Cardiac septum (tissue), 1 donor: Measurements from ENCODE around the gene PNMA8C. TPM values are rescaled to one million over a fixed set of nuclear protein-coding genes. Genes with fewer than 3 reads are reported as not detected.

Source experiments
- DNase-seq: peaks from one replicate; pipeline ENCODE4 v3.0.0-alpha.2; 2020; ENCODE audit warnings: low spot score
- intact Hi-C: fragments of 100-400 bp; cut with DNase I; formaldehyde crosslinking; loops from one replicate; pipeline ENCODE4 v1.14.0; 2022
- total RNA-seq: library from RNA; stranded (reverse); fragmentation: NEBNext Ultra II Directional; extraction: Animal tissue kit (Norgen Biotek cat#: 25700); gene quantifications from one replicate; pipeline ENCODE4 v1.2.1, GENCODE V29; 2021
- donor health status: DM: no; HTN: no; CAD: no.

The PNMA8C gene
- total RNA-seq, 1 donor from 2014 or later, result 0.16 TPM

- DNase-seq, result no peak
- intact Hi-C loops, result no loop called here
Measured at GRCh38 chr19:46392837-46393236, 35.9 kb downstream of the PNMA8C start.

- intact Hi-C loops, result no loop called here
- no peak for DNase-seq
Measured at GRCh38 chr19:46392252-46392801, 36.4 kb downstream of the PNMA8C start.

- intact Hi-C loops, result no loop called here
- no peak for DNase-seq
Measured at GRCh38 chr19:46391296-46392251, 37.2 kb downstream of the PNMA8C start.

GRCh38 chr19:46390866-46391265, 37.9 kb downstream of the PNMA8C start:
- intact Hi-C loops, result no loop called here
- no peak for DNase-seq

- intact Hi-C loops, result no loop called here
- no peak for DNase-seq
Measured at GRCh38 chr19:46390121-46390858, 38.4 kb downstream of the PNMA8C start.

GRCh38 chr19:46388311-46389095, 40.2 kb downstream of the PNMA8C start:
- peak; percentile 65 for DNase-seq
- intact Hi-C loops, result no loop called here

- intact Hi-C loops, result no loop called here
- peak; percentile 53 for DNase-seq
Measured at GRCh38 chr19:46387713-46388130, 41.0 kb downstream of the PNMA8C start.

- intact Hi-C loops, result no loop called here
Measured at GRCh38 chr19:46386996-46387712, 41.6 kb downstream of the PNMA8C start.

GRCh38 chr19:46386151-46386550, 42.6 kb downstream of the PNMA8C start:
- intact Hi-C loops, result no loop called here
- peak; percentile 73 for DNase-seq

More at GRCh38 chr19:46386996-46387712, 41.6 kb downstream of the PNMA8C start:
- DNase-seq, result peak; percentile 74

GRCh38 chr19:46385636-46386035, 43.1 kb downstream of the PNMA8C start:
- peak; percentile 41 for DNase-seq
- intact Hi-C loops, result no loop called here

GRCh38 chr19:46384396-46384795, 44.3 kb downstream of the PNMA8C start:
- intact Hi-C loops, result no loop called here
- peak; percentile 78 for DNase-seq

GRCh38 chr19:46383846-46384245, 44.9 kb downstream of the PNMA8C start:
- intact Hi-C loops, result no loop called here
- DNase-seq, result peak; percentile 69

- DNase-seq, result peak; percentile 62
- intact Hi-C loops, result no loop called here
Measured at GRCh38 chr19:46383171-46383815, 45.4 kb downstream of the PNMA8C start.

GRCh38 chr19:46381756-46382345, 46.9 kb downstream of the PNMA8C start:
- DNase-seq, result no peak
- intact Hi-C loops, result no loop called here

GRCh38 chr19:46381346-46381745, 47.4 kb downstream of the PNMA8C start:
- no peak for DNase-seq
- intact Hi-C loops, result no loop called here

- DNase-seq, result no peak
- intact Hi-C loops, result no loop called here
Measured at GRCh38 chr19:46380690-46381089, 48.0 kb downstream of the PNMA8C start.

- DNase-seq, result no peak
- intact Hi-C loops, result no loop called here
Measured at GRCh38 chr19:46378268-46378667, 50.5 kb downstream of the PNMA8C start.
